Ectodermal cell (in vitro differentiated cells): ENCODE data around the gene MUC16. TPM values are rescaled to one million over a fixed set of nuclear protein-coding genes. Genes with fewer than 3 reads are reported as not detected.
"Not testable (repeated sequence)": the region's sequence is repeated elsewhere in the genome, so short reads cannot be mapped to it uniquely, and the experiment has no call there.

ENCODE experiments used
- H3K27ac ChIP-seq: 2 replicates; pipeline ENCODE4 v1.7.0; 2013; ENCODE audit warnings: mild to moderate bottlenecking, low read depth, low read length; ENCODE audit not compliant: insufficient read depth, poor library complexity, severe bottlenecking
- H3K27me3 ChIP-seq: 2 replicates; pipeline ENCODE4 v1.7.0; 2013; ENCODE audit warnings: mild to moderate bottlenecking, low read length; ENCODE audit not compliant: insufficient read depth, control insufficient read depth, poor library complexity, severe bottlenecking
- H3K36me3 ChIP-seq: one replicate; pipeline ENCODE4 v1.7.0; 2013; ENCODE audit warnings: low read length; ENCODE audit not compliant: control insufficient read depth, insufficient read depth
- H3K4me1 ChIP-seq: one replicate; pipeline ENCODE4 v1.7.0; 2013; ENCODE audit warnings: low read length; ENCODE audit not compliant: control insufficient read depth, insufficient read depth
- H3K4me3 ChIP-seq: 2 replicates; pipeline ENCODE4 v1.7.0; 2013; ENCODE audit warnings: low read depth, low read length, control low read depth; ENCODE audit not compliant: insufficient read depth
- H3K9me3 ChIP-seq: 2 replicates; pipeline ENCODE4 v1.7.0; 2013; ENCODE audit warnings: mild to moderate bottlenecking, low read length, moderate library complexity; ENCODE audit not compliant: control insufficient read depth
- WGBS, 2 experiments: methylation state at CpG; one replicate each; pipeline ENCODE4 v1.1.7; 2013; ENCODE audit warnings: missing lambda C conversion rate in 2 of 2; 5-methylcytosine and 5-hydroxymethylcytosine counted together
- polyA plus RNA-seq, 4 experiments: library from polyadenylated mRNA; stranded (reverse); fragments of 50-300 nt; gene quantifications; one replicate each; pipeline ENCODE4 v1.2.3, GENCODE V29; 2013

MUC16 gene
- under 0.01 TPM for polyA plus RNA-seq (2013, experiment 1 of 4)
- 0.02 TPM for polyA plus RNA-seq (2013, experiment 2 of 4)
- 0.05 TPM for polyA plus RNA-seq (2013, experiment 3 of 4)
- under 0.01 TPM for polyA plus RNA-seq (2013, experiment 4 of 4)

DNA sequence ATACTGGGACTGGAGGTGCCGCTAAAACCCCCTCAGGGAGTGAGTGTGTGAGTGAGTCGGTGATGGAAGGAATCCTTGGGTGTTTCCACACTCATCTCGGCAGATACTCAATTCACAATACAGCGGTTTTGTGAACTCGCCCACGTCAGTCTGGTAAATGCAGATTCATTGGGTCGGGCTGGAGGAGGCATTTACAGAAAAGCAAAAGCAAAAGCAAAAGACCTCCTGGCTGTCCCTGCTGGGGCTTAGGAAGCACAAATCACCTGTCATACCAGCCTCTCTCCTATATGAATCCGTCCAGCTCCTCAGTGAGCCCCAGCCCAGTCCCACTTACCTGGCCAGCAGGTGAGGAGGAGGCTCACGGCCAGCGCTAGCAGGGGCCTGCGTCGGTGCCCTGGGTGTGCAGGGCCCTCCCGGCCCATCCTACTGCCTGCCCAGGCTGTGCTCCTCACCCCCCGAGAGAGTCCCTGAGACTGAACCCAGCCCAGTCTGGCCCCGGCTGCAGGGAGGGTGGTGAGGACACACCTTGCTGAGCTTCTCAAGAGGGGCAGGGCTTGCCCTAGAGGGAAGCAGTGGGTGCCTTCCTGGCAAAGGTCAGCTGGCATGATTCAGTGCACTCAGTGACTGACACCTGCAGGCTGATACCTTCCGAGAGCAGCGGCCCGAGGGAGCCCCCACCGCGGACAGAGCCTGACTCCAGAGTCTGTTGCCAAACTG, at the start of gene MUC16:
MUC16 (minus strand) TSS at position 475 of the 717 bp plus-strand sequence.
- Histone ChIP-seq H3K36me3 (no peaks in the 10 kb centered on the region), H3K27ac (no peak within 1 kb of the TSS), H3K27me3 (no peaks in the 10 kb centered on the region), H3K9me3 (no peaks in the 10 kb centered on the region), H3K4me3 (no peak within 1 kb of the TSS), H3K4me1 (peaks cover 12% of the 10 kb centered on the region)
- 89% methylated on average over 20 of the region's 20 CpGs for WGBS, 2 experiments

DNA sequence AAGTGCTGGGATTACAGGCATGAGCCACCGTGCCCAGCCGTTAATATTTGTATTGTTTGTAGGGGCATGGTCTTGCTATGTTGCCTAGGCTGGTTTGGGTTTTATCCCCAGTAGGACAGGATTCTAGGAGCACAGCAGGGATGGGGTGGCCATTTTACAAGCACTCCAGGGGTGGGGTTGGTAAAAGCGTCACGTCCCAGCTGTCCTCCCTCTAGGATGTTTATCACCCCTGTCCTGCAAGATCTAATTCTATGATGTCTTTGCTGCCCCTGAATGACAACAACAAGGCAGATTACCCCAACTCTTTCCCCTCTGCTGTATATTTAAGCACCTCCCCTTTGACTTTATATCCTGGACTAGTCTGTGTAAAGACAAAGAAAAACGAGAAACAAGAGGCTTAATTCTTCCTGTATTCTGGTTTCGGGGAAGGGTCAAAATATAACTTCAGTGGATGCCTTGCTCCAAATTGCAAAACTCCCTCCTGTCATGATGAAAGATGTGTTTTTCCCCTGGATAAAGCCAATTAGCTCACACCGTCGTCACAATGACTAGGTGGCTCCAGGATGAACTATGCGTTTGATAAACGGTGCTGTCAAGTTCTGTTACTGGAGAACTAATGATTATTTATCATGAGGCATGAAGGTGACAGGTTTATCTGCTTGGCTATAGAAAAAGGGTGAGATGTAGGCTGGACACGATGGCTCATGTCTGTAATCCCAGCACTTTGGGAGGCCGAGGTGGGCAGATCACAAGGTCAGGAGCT, 48.9 kb upstream of the MUC16 start:
- Histone ChIP-seq H3K27me3 (no peaks in the 10 kb centered on the region), H3K27ac (no peak overlapping the region), H3K9me3 (no peaks in the 10 kb centered on the region), H3K4me3 (no peak overlapping the region), H3K4me1 (no peaks in the 10 kb centered on the region), H3K36me3 (no peaks in the 10 kb centered on the region)
- WGBS, 2 experiments: 81 to 85% methylated on average over 12 of the region's 12 CpGs

DNA sequence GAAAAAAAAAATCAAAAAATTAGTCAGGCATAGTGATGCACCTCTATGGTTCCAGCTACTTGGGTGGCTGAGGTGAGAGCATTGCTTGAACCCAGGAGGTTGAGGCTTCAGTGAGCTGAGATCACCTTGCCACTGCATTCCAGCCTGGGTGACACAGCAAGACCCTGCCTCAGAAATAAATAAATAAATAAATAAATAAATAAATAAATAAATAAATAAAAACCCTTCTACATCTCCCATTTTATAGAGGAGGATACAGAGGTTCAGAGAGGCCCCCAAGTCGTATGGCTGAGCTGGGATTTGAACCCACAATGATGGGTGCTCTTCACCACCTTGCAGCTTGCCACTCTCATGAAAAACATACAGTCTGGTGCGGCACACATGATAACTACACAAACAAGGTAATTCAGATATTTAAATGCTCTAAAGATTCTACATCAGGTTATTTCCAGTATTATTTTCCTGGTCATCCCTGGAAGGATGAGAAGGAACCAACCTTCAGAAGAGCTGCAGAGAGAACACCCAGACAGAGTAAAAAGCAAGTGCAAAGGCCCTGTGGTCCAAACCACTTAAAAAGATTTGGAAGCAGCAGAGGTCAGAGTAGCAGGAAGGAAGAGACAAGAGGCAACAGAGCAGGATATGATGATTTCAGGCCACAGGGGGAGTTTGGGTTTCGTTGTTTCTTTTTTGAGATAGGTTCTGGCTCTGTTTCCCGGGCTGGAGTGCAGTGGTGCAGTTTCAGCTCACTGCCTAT, 47.5 kb upstream of the MUC16 start:
- WGBS, 2 experiments: 91 to 93% methylated on average over 4 of the region's 4 CpGs
- H3K4me1 ChIP-seq: no peaks in the 10 kb centered on the region
- no peaks in the 10 kb centered on the region for H3K9me3 ChIP-seq
- H3K36me3 ChIP-seq: no peaks in the 10 kb centered on the region
- no peak overlapping the region for H3K4me3 ChIP-seq
- H3K27ac ChIP-seq: no peak overlapping the region
- no peaks in the 10 kb centered on the region for H3K27me3 ChIP-seq

DNA sequence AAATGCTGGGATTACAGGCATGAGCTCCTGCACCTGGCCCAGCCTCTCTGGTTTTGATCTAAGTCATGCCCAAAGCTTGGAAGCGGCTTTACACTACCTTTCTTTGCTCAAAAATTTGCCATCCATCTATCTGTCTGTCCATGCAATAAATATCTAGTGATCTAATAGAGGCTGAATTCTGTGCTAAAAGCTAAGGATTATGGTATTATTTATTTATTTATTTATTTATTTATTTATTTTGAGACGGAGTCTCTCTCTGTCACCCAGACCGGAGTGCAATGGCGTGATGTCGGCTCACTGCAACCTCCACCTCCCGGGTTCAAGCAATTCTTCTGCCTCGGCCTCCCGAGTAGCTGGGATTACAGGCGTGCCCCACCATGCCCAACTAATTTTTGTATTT, 45.9 kb upstream of the MUC16 start:
- H3K27ac ChIP-seq, H3K4me3 ChIP-seq, H3K4me1 ChIP-seq, H3K36me3 ChIP-seq, H3K27me3 ChIP-seq, H3K9me3 ChIP-seq: not testable (repeated sequence)
- 91 to 95% methylated on average over 9 of the region's 9 CpGs for WGBS, 2 experiments

DNA sequence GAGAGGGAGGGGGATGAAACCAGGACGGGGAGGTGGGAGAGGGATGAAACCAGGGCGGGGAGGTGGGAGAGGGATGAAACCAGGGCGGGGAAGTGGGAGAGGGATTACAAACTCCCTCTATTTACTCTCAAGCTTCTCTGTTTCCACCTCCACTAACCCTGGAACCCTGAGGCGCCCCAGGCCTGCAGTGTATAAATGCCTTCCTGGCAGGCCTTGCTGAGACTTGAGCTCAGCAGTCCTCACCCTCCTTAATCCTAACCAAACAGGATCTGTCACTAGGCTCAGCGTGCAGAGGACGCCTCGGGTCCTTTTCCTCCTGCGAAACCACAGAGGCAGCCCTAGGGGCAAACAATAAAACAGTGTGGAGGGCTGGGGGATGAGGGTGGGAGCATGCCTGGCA, 44.6 kb upstream of the MUC16 start:
- Histone ChIP-seq H3K27me3 (no peaks in the 10 kb centered on the region), H3K4me1 (no peaks in the 10 kb centered on the region), H3K36me3 (no peaks in the 10 kb centered on the region), H3K9me3 (no peaks in the 10 kb centered on the region), H3K27ac (peak overlapping the region; percentile 50), H3K4me3 (no peak overlapping the region)
- WGBS, 2 experiments: 2 to 6% methylated on average over 5 to 8 of the region's 8 CpGs

DNA sequence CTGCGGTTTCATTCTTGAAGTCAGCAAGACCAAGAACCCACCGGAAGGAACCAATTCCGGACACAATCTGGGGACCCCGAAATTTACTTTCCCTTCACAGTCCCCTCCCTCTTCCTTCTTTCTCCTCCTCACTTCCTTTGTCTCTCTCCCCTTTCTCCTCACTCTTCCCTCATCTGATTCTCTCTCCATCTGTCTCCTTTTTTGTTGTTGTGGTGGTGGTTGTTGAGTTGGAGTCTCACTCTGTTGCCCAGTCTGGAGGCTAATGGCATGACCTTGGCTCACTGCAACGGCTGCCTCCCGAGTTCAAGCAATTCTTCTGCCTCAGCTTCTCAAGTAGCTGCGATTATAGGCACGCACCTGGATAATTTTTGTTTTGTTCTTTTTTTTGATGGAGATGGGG, 44.0 kb upstream of the MUC16 start:
- 85 to 88% methylated on average over 8 of the region's 8 CpGs for WGBS, 2 experiments
- H3K9me3 ChIP-seq: no peaks in the 10 kb centered on the region
- H3K36me3 ChIP-seq: no peaks in the 10 kb centered on the region
- H3K27ac ChIP-seq: no peak overlapping the region
- H3K27me3 ChIP-seq: no peaks in the 10 kb centered on the region
- no peak overlapping the region for H3K4me3 ChIP-seq
- no peaks in the 10 kb centered on the region for H3K4me1 ChIP-seq

DNA sequence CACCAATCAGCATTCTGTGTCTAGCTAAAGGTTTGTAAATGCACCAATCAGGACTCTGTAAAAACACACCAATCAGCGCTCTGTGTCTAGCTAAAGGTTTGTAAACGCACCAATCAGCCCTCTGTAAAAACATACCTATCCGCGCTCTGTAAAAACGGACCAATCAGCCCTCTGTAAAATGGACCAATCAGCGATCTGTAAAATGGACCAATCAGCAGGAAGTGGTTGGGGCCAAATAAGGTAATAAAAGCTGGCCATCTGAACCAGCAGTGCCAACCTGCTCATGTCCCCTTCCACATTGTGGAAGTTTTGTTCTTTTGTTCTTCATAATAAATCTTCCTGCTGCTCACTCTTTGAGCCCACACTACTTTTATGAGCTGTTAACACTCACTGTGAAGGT, 43.5 kb upstream of the MUC16 start:
- not testable (repeated sequence) for H3K27ac ChIP-seq, H3K27me3 ChIP-seq, H3K4me3 ChIP-seq, H3K9me3 ChIP-seq, H3K4me1 ChIP-seq, H3K36me3 ChIP-seq
- WGBS, 2 experiments: 93 to 97% methylated on average over 6 of the region's 6 CpGs

DNA sequence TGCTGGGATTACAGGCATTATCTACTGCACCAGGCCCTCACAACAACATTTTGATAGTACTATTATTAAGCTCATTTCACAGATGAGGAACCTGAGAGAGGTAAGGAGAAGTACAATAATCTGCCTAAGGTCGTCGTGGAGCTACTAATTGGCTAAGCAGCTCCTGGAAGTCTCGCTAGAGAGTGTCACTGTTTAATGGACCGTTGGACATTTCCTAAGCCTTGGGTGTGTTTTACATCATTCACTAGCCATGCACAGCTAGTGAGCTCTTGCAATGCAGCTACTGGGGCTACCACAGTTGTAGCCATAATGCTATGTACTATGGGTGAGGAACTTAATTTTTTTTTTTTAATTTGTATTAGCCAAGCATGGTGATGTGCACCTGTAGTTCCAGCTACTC, 42.7 kb upstream of the MUC16 start:
- 92% methylated on average over 4 of the region's 4 CpGs for WGBS, 2 experiments
- Histone ChIP-seq H3K36me3 (no peaks in the 10 kb centered on the region), H3K4me3 (no peak overlapping the region), H3K9me3 (no peaks in the 10 kb centered on the region), H3K27ac (no peak overlapping the region), H3K27me3 (no peaks in the 10 kb centered on the region), H3K4me1 (no peaks in the 10 kb centered on the region)

DNA sequence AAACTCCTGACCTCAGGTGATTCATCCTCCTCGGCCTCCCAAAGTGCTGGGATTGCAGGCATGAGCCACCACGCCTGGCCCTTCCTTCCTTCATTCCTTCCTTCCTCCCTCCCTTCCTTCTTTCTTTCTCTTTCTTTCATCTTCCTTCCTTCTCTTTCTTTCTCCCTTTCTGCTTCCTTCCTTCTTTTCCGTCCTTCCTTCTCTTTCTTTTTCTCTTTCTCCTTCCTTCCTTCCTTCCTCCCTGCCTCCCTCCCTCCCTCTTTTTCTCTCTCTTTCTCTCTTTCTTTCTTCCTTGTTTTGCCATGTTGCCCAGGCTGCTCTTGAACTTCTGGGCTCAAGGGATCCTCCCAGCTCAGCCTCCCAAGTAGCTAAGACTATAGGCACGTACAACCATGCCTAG, 36.5 kb upstream of the MUC16 start:
- Histone ChIP-seq H3K36me3 (no peaks in the 10 kb centered on the region), H3K27me3 (no peaks in the 10 kb centered on the region), H3K27ac (no peak overlapping the region), H3K4me3 (no peak overlapping the region), H3K4me1 (no peaks in the 10 kb centered on the region), H3K9me3 (no peaks in the 10 kb centered on the region)
- 77 to 78% methylated on average over 4 of the region's 4 CpGs for WGBS, 2 experiments

DNA sequence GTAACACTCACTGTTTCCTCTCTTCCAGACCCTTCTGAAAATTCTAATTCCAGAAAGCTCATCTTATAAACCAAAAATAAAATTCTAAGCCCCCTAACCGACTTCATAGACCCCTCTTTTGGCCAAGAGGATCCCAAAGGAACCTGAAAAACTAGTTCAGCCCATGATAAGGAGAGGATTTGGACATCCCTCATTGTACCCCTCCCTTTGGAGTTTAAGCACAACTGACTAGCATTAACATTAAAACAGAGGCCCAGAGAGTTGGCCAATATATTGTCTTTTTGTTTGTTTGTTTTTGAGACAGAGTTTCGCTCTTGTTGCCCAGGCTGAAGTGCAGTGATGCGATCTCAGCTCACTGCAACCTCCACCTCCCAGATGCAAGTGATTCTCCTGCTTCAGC, 34.2 kb upstream of the MUC16 start:
- Histone ChIP-seq H3K36me3 (no peaks in the 10 kb centered on the region), H3K4me1 (no peaks in the 10 kb centered on the region), H3K4me3 (no peak overlapping the region), H3K27me3 (no peaks in the 10 kb centered on the region), H3K9me3 (no peaks in the 10 kb centered on the region), H3K27ac (no peak overlapping the region)
- WGBS, 2 experiments: 90 to 94% methylated on average over 3 of the region's 3 CpGs
